ENCODE data around the gene C2CD3. TPM values are rescaled to one million over a fixed set of nuclear protein-coding genes. Genes with fewer than 3 reads are reported as not detected.
A peak's percentile ranks its signal among the peaks of the same experiment; 100 is the strongest.
"Not testable (repeated sequence)": the region's sequence is repeated elsewhere in the genome, so short reads cannot be mapped to it uniquely, and the experiment has no call there.

The C2CD3 gene
- total RNA-seq, 1 donor from 2014 or later = 40.9 TPM

DNA sequence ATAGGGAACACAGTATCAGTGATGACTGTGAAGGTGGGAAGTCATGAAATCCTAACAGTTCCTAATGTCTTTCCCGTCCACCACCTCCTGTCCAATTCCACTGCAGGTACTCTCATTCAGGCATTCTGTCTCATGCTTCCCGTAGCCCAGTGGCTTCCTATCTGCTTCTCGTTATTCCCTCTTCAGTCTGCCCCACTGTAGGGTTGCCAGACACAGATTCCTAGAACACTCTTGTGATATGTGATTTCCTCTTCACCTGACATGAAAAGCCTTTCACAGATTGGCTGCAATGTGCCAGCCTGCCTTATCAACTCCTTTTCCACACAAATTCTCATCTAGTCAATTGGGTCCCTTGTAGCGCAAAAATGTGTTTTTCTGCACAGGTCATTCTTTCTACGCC lies 49.0 kb downstream of the C2CD3 start:
- no peaks in the 10 kb centered on the region for H3K9me3 Mint-ChIP-seq (ENCODE audit: low read depth)
- H3K4me1 Mint-ChIP-seq (ENCODE audit: low read depth) = peaks cover 13% of the 10 kb centered on the region
- TF ChIP-seq, protein P1, sequence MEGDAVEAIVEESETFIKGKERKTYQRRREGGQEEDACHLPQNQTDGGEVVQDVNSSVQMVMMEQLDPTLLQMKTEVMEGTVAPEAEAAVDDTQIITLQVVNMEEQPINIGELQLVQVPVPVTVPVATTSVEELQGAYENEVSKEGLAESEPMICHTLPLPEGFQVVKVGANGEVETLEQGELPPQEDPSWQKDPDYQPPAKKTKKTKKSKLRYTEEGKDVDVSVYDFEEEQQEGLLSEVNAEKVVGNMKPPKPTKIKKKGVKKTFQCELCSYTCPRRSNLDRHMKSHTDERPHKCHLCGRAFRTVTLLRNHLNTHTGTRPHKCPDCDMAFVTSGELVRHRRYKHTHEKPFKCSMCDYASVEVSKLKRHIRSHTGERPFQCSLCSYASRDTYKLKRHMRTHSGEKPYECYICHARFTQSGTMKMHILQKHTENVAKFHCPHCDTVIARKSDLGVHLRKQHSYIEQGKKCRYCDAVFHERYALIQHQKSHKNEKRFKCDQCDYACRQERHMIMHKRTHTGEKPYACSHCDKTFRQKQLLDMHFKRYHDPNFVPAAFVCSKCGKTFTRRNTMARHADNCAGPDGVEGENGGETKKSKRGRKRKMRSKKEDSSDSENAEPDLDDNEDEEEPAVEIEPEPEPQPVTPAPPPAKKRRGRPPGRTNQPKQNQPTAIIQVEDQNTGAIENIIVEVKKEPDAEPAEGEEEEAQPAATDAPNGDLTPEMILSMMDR (IDR thresholded peaks at IDR 0.05; ENCODE audit: unreplicated experiment) = no peak
- no peak for DNase-seq (ENCODE audit: low spot score, unreplicated experiment)
- no peaks in the 10 kb centered on the region for H3K27me3 Mint-ChIP-seq
- peaks cover 29% of the 10 kb centered on the region for H3K36me3 Mint-ChIP-seq (ENCODE audit: insufficient read depth)
- H3K4me3 Mint-ChIP-seq (ENCODE audit: low read depth) = no peak overlapping the region
- no peak overlapping the region for H3K27ac Mint-ChIP-seq

DNA sequence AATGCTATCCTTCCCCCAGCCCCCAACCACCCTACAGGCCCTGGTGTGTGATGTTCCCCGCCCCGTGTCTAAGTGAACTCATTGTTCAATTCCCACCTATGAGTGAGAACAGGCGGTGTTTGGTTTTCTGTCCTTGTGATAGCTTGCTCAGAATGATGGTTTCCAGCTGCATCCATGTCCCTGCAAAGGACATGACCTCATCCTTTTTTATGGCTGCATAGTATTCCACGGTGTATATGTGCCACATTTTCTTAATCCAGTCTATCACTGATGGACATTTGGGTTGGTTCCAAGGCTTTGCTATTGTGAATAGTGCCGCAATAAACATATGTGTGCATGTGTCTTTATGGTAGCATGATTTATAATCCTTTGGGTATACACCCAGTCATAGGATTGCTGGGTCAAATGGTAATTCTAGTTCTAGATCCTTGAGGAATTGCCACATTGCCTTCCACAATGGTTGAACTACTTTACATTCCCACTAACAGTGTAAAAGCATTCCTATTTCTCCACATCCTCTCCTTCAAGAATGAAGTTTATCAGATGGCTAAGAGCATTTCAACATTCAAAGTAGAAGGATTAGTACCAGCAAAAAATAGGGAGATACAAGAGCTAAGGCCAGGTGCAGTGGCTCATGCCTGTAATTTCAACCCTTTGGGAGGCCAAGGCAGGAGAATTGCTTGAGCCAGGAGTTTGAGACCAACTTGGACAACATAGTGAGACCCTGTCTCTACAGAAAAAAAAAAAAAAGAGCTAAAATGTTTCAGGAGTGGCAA lies 50.4 kb downstream of the C2CD3 start:
- peaks cover 11% of the 10 kb centered on the region for H3K9me3 Mint-ChIP-seq (ENCODE audit: low read depth)
- not testable (repeated sequence) for H3K27me3 Mint-ChIP-seq; H3K4me3 Mint-ChIP-seq (ENCODE audit: low read depth); DNase-seq (ENCODE audit: low spot score, unreplicated experiment)
- peaks cover 40% of the 10 kb centered on the region for H3K36me3 Mint-ChIP-seq (ENCODE audit: insufficient read depth)
- peaks cover 13% of the 10 kb centered on the region for H3K4me1 Mint-ChIP-seq (ENCODE audit: low read depth)
- peak overlapping the region; percentile 62 for H3K27ac Mint-ChIP-seq

DNA sequence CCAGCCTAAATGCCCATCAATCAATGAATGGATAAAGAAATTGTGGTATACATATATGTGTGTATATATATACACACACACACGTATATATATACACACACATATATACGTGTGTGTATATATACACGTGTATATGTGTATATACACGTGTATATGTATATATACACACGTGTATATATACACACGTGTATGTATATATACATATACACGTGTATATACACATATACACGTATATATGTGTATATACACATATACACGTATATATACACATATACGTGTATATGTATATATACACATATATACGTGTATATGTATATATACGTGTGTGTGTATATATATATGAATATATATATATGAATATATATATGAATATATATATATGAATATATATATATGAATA lies 54.1 kb downstream of the C2CD3 start:
- H3K4me3 Mint-ChIP-seq (ENCODE audit: low read depth) = no peak overlapping the region
- H3K27me3 Mint-ChIP-seq = no peaks in the 10 kb centered on the region
- TF ChIP-seq, protein P1 (IDR thresholded peaks at IDR 0.05; ENCODE audit: unreplicated experiment) = no peak
- peaks cover 62% of the 10 kb centered on the region for H3K36me3 Mint-ChIP-seq (ENCODE audit: insufficient read depth)
- H3K4me1 Mint-ChIP-seq (ENCODE audit: low read depth) = no peaks in the 10 kb centered on the region
- DNase-seq (ENCODE audit: low spot score, unreplicated experiment) = no peak
- H3K27ac Mint-ChIP-seq = no peak overlapping the region
- peaks cover 19% of the 10 kb centered on the region for H3K9me3 Mint-ChIP-seq (ENCODE audit: low read depth)

DNA sequence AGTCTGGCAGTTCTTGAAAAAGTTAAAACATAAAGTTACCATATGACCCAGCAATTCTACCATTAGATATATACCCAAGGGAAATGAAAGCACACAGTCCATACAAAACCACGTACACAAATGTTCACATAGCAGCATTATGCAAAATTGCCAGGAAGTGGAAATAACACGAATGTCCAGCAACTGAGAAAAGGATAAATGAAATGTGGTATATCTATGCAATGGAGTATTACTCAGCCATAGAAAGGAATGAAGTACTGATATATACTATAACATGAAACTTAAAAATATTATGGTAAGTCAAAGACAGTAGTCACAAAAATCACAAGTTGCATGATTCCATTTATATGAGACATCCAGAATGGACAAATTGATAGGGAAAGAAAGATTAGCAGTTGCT lies 57.9 kb downstream of the C2CD3 start:
- no peak for DNase-seq (ENCODE audit: low spot score, unreplicated experiment)
- Mint-ChIP-seq H3K9me3 (ENCODE audit: low read depth) (peaks cover 19% of the 10 kb centered on the region), H3K27me3 (no peaks in the 10 kb centered on the region), H3K4me1 (ENCODE audit: low read depth) (no peaks in the 10 kb centered on the region), H3K36me3 (ENCODE audit: insufficient read depth) (peaks cover 53% of the 10 kb centered on the region), H3K27ac (no peak overlapping the region), H3K4me3 (ENCODE audit: low read depth) (no peak overlapping the region)
- TF ChIP-seq, protein P1 (IDR thresholded peaks at IDR 0.05; ENCODE audit: unreplicated experiment) = no peak

DNA sequence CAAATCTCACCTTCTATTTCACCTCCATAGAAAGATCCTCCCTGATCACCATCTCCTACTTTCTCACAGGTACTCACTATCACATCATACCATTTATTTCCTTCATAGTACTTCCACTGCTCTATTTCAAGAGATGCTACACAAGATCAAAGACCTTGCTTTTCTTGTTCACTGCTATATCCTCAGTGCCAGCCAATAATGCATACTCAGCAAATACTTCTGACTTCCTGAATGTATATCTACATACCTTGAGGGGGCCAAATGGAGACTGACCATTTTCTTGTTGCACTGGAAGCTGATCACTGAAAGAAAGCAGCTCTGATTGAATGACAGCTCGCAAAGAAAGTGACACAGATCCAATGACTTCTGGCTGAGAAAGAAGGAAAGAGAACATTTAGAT lies 64.7 kb downstream of the C2CD3 start:
- no peak overlapping the region for H3K27ac Mint-ChIP-seq
- H3K9me3 Mint-ChIP-seq (ENCODE audit: low read depth) = no peaks in the 10 kb centered on the region
- H3K36me3 Mint-ChIP-seq (ENCODE audit: insufficient read depth) = peaks cover 22% of the 10 kb centered on the region
- no peak overlapping the region for H3K4me3 Mint-ChIP-seq (ENCODE audit: low read depth)
- no peak for DNase-seq (ENCODE audit: low spot score, unreplicated experiment)
- no peaks in the 10 kb centered on the region for H3K27me3 Mint-ChIP-seq
- TF ChIP-seq, protein P1 (IDR thresholded peaks at IDR 0.05; ENCODE audit: unreplicated experiment) = no peak
- no peaks in the 10 kb centered on the region for H3K4me1 Mint-ChIP-seq (ENCODE audit: low read depth)

DNA sequence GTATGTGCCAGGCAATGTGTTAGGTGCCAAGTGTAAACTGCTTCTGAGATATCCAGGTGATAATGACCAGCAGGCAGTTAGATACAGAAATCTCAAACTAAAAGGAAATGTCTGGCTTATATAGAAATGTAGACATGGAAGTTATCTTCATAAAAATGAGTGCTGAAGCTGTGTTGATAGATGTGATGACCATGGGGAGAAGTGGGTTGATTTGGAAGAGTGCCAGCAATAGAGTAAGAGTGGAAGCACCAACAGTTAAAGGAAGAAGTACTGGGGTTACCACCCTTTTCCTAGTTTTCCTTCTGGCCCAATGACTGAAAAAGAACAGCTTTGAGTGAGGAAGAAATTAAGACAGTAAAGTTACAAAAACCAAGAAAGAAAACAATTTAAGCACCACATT lies 68.5 kb downstream of the C2CD3 start:
- H3K27me3 Mint-ChIP-seq = no peaks in the 10 kb centered on the region
- no peak overlapping the region for H3K4me3 Mint-ChIP-seq (ENCODE audit: low read depth)
- H3K36me3 Mint-ChIP-seq (ENCODE audit: insufficient read depth) = peaks cover 23% of the 10 kb centered on the region
- no peaks in the 10 kb centered on the region for H3K9me3 Mint-ChIP-seq (ENCODE audit: low read depth)
- no peak overlapping the region for H3K27ac Mint-ChIP-seq
- H3K4me1 Mint-ChIP-seq (ENCODE audit: low read depth) = no peaks in the 10 kb centered on the region
- TF ChIP-seq, protein P1 (IDR thresholded peaks at IDR 0.05; ENCODE audit: unreplicated experiment) = no peak
- DNase-seq (ENCODE audit: low spot score, unreplicated experiment) = no peak
